HTERT RPE-1 (cell line): ENCODE data around the gene NME4.
"Not testable (repeated sequence)": the region's sequence is repeated elsewhere in the genome, so short reads cannot be mapped to it uniquely, and the experiment has no call there.

Experiments
- in situ Hi-C: fragments of 300-500 bp; cut with MboI; formaldehyde crosslinking; loops from 4 replicates; pipeline ENCODE4 v1.14.3; 2020; ENCODE audit warnings: low sequenced_read_pairs

Gene NME4

DNA sequence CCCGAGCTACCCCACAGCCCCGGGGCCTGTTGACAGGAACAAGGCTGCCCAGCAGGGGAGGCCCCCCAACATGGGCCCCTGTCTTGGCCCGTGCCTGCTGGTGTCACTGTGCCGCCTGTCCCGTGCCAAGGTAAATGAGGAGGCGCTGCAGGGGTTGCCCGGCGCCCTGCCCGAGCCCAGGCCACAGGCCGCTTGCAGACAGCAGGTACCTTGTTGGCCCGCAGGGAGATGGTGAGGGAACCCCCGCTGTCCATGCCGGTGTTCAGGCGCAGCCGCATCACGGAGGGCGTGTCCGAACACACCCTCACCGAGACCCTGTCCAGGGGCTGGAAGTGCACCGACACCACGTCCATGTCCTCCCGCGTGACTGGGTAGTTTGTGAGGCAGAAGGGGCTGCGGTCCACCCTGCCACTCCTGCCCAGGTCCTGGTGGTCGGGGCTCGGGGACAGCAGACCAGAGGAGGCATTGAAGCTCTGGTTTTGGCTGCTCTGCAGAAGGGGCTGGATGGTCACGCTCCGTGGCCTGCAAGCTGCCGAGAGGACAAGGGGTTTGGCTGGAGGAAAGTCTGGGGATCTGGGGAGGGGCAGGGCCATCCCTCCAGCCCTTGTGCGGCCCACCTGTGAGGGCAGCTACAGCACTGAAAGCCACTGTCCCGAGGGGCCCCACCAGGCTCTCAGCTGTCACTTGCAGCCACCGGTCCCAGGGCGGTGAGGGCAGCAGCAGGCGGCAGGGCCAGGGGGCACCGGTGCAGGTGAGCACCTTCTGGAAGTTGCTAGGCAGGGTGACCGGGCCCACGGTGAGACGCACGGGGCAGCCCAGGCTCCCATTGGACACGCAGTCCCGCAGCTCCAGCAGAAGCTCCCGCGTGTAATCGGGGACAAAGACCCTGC lies 20.8 kb upstream of the NME4 start:
- in situ Hi-C loops, result no loop called here

- in situ Hi-C loops, result no loop called here
These were observed 20.1 kb upstream of the NME4 start for GRCh38 chr16:376817-377418.

DNA sequence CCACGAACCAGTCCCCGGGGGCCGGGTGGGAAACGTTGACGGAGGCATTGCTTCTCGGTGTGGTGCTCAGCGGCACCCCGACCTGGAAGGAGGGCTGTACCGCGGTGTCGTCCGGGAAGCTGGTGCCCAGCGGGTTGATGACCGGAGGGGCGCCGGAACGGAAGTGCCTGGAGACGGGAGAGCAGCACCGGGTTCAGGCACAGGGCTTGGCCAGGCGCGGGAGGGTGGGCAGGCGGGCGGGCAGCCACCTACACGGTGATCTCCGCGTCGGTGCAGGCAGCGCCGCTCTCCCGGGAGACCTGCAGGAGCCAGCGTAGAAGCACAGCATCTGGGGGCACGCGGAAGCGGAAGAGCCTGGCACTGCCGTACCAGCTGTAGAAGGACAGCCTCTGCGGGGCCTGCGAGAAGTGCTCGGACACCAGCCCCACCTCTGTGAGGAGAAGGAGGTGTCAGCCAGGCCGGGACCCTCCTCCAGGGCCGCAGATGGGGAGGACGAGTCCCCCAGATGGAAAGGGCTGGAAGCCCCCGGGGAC lies 19.5 kb upstream of the NME4 start:
- in situ Hi-C loops, result no loop called here

DNA sequence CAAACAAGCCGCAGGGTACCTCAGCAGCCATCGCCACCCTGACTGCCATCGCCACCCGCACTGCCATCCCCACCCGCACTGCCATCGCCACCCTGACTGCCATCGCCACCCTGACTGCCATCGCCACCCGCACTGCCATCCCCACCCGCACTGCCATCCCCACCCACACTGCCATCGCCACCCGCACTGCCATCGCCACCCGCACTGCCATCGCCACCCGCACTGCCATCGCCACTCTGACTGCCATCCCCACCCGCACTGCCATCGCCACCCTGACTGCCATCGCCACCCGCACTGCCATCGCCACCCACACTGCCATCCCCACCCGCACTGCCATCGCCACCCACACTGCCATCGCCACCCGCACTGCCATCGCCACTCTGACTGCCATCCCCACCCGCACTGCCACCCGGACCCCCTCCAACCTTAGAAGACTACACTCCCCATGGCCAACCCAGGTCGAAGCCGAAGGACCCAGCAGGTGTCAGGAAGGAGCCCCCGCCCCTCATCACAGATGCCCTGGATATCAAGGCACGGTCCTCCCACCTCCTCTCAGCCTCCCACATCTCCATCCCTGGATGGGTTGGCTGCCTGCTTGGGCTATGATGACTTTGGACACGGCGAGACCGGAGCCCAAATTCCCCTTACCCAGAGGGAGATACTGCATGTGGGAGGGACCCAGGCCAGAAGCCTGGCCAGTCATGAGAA lies 18.7 kb upstream of the NME4 start:
- in situ Hi-C loops, result not testable (repeated sequence)

DNA sequence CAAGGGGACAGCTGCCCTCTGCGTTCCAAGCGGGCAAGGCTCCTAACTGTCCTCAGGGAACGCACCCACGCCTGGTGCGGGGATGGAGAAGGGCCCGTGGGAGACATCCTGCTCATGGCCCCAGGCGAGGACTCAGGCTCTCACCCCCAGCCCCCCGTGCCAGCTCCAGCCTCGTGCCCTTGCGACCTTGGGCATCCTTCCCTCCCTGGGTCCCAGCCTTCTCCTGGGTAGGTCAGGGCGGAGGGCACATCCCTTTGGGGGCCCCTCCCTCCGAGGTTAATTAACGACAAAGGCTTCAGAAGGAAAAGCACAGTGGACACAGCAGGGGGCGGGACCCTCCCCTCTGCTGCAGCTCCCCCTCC lies 18.2 kb upstream of the NME4 start:
- in situ Hi-C loops, result no loop called here

GRCh38 chr16:379183-379960 lies 17.6 kb upstream of the NME4 start:
- in situ Hi-C loops, result no loop called here

DNA sequence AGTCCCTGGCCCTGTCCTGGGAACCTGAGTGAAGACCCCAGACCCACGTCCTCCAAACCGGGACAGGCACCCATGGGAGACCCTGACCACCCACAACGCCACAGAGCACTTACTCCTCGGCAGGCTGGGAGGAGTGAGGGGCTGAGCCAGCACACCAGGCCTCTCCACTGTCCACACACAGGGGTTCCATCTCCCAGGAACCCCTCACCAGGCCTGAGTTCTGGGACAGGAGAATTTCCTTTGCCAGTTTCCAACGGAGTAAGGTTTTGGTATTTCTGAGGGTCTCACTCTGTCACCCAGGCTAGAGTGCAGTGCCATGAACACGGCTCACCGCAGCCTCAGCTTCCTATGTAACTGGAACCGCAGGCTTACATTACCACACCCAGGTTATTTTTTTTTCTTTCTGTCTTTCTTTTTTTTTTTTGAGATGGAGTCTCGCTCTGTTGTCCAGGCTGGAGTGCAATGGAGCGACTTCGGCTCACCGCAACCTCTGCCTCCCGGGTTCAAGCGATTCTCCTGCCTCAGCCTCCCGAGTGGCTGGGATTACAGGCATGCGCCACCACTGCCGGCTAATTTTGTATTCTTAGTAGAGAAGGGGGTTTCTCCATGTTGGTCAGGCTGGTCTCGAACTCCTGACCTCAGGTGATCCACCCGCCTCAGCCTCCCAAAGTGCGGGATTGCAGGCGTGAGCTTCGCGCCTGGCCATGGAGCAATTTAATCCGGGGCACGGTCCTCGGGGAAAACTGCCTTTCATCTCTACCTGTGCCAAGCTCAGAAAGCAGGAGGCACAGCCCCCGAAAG lies 16.8 kb upstream of the NME4 start:
- in situ Hi-C loops, result no loop called here

DNA sequence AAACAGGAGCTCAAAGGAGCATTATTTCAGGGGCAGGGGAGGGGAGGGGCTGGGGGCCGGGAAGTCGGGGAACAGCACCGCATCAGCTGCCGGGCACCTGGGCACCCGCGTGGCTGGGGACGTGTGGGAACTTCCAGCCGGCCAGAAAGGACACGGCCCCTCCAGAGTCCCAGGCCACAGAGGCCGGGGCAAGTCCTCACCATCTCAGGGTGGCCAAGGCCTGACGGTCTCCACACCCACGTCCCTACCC lies 16.3 kb upstream of the NME4 start:
- in situ Hi-C loops, result no loop called here

- in situ Hi-C loops, result no loop called here
These were observed 15.8 kb upstream of the NME4 start for GRCh38 chr16:381012-381788.

DNA sequence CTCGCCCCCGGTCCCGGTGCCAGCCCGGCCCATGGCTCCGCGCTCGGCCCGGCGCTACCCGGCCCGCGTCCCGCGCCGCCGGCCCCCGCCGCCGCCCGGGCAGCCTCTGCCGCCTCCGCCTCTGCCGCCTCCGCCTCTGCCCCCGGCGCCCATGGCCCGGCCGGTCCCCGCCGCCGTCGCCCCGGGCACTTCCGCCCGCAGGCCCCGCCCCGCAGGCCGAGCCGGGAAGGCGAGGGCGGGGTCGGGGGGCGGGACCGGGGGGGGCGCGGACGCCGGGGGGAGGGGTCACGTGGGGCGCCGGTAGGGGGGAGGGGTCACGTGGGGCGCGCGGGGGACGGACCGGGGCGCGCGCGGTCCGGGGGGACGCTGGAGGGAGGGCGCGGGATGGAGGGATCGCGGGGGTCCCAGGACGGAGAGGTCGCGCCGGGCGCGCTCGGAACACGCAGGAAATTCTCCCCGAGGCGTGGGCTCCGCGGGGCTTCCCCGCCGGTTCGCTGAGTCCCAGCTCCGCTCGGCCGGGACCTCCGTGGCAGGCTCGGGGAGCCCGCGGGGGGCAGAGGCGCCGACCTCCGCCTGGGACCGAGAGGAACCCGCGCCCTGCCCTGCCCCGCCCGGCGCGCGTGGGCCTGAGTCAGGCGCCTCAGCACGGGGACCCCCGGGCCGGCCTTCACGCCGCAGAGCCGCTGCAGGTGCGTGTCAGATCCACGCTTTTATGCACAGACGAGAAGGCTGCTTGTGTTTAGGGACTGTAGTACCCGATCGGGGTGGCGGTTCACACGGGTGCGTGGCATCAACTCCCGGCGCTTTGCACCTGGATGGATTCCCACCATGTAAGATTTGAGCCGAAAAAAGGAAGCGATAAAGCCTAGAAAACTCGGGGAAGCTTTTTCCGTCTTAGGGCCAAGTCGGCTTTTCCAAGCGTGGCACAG lies 14.9 kb upstream of the NME4 start, which contains the start of gene PGAP6:
Gene PGAP6 (minus strand): TSS at position 190 of the 929 bp plus-strand sequence. CDS start 157 bp downstream, at position 33.
- in situ Hi-C loops, result no loop called here

DNA sequence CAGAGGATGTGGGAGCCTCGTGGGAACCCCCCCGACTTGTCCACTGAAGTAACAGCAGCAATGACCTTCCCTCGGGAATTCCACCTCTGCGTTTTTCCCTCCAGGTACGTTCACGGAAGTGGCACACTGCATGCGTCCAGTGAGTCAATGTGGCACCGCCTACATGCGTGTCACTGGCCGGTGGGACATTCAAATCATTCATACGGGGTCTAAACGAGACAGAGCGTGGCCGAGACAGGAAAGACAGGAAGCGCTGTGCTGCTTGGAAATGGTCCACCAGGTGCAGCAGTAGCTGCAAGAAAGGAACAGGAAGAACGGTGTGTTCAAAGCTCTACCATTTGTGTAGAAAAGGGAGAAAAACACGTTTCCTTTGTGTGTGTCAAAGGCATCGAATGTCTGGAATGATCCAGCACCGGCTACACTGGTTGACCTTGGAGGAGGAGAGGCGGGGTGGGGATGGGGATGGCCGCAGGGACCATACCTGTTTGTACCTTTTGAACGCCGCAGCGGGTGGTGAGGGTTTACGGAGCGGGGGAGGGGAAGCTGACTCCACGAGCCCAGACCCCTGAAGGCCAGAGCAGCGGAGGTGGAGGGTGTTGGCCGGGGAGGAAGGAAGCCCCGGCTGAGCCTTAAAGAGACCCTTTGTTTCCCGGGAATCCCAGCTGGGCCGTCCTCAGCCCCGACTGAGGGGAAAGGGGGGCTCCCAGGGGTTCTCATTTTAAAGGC lies 13.5 kb upstream of the NME4 start:
- in situ Hi-C loops, result no loop called here

GRCh38 chr16:386641-387156 lies 10.3 kb upstream of the NME4 start:
- in situ Hi-C loops, result no loop called here

DNA sequence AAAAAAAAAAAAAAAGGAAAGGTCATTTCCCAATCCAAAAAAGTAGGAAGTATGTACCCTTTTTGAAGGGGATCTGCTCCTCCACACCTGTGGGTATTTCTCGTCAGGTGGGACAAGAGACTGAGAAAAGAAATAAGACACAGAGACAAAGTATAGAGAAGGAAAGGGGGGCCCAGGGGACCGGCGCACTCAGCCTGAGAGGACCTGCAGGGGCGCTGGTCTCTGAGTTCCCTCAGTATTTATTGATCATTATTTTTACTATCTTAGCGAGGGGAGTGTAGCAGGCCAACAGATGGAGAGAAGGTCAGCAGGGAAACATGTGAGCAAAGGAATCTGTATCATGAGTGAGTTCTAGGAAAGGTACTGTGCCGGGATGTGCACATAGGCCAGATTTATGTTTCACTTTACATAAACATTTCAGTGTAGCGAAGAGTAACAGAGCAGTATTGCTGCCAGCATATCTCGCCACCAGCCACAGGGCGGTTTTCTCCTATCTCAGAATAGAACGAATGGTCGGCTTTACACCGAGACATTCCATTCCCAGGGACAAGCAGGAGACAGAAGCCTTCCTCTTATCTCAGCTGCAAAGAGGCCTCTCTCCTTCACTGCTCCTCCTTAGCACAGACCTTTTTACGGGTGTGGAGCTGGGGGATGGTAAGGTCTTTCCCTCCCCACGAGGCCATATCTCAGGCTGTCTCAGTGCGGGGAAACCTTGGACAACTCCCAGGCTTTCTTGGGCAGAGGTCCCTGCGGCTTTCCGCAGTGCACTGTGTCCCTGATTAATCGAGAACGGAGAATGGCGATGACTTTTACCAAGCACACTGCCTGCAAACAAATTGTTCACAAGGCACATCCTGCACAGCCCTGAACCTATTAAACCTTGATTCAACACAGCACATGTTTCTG lies 9.0 kb upstream of the NME4 start:
- in situ Hi-C loops, result not testable (repeated sequence)

- in situ Hi-C loops, result no loop called here
These were observed 7.6 kb upstream of the NME4 start for GRCh38 chr16:389352-389751.

DNA sequence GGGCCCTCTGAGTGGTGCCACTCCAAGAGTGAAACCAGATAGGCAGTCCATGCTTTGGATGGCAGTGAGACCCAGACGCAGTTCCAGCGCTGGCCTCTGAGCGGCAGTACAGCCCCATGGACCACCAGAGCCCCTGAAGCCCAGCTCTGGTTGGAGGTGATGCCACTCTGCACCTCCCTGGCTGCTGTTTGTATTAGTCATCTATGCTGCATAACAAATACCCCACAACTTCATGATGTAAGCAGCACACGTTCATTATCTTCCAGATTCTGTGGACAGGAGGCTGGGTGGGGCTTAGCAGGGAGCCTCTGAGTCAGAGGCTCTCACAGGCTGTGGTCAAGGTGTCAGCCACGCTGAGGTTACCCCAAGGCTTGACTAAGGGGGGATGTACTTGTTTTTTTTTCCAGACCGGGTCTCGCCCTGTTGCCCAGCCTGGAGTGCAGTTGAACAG lies 5.1 kb upstream of the NME4 start:
- in situ Hi-C loops, result no loop called here

DNA sequence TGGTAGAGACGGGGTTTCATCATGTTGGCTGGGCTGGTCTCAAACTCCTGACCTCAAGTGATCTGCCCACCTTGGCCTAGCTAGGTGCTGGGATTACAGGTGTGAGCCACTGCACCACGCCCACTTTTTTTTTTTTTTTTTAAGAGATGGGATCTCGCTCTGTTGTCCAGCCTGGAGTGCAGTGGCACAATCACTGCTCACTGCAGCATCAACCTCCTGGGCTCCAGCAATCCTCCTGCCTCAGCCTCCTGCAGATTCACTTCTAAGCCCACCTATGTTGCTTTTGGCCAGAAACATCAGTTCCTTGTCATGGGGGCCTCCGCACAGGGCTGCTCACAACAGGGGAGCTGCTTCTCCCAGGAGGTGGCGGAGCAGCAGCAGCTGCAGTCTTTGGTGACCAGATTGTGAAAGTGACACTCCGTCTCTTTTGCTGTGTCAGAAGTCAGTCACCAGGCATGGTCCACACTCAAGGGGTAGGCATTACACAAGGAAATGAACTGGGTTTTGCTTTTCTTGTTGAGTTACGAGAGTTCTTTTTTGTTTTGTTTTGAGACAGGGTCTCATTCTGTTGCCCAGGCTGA lies 4.5 kb upstream of the NME4 start:
- in situ Hi-C loops, result no loop called here
